KOPT-K1 (cell line): ENCODE measurements around the gene COMT.

ENCODE experiments used
- H3K27ac ChIP-seq: fragments of 200-600 bp; sonication (generic); 2 replicates; pipeline ENCODE4 v1.5.1; 2016; ENCODE audit warnings: antibody characterized with exemption, mild to moderate bottlenecking, low read depth, low read length; ENCODE audit not compliant: poor library complexity, severe bottlenecking
- H3K36me3 ChIP-seq: fragments of 200-600 bp; sonication (generic); 2 replicates; pipeline ENCODE4 v1.5.1; 2017; ENCODE audit warnings: antibody characterized with exemption, mild to moderate bottlenecking, low read length, moderate library complexity; ENCODE audit not compliant: insufficient read depth
- H3K9me3 ChIP-seq: fragments of 200-600 bp; sonication (generic); 2 replicates; pipeline ENCODE4 v1.5.1; 2017; ENCODE audit warnings: antibody characterized with exemption, low read length, mild to moderate bottlenecking; ENCODE audit not compliant: insufficient read depth, poor library complexity, severe bottlenecking

Gene COMT

GRCh38 chr22:20008221-20008995 lies 66.8 kb downstream of the COMT start:
- Histone ChIP-seq H3K27ac (no peak overlapping the region), H3K9me3 (peaks cover 16% of the 10 kb centered on the region), H3K36me3 (no peaks in the 10 kb centered on the region)

GRCh38 chr22:20009018-20009491 lies 67.5 kb downstream of the COMT start:
- no peak overlapping the region for H3K27ac ChIP-seq
- peaks cover 11% of the 10 kb centered on the region for H3K9me3 ChIP-seq
- no peaks in the 10 kb centered on the region for H3K36me3 ChIP-seq

GRCh38 chr22:20009582-20010306 lies 68.2 kb downstream of the COMT start:
- H3K9me3 ChIP-seq, result peaks cover 4% of the 10 kb centered on the region
- no peak overlapping the region for H3K27ac ChIP-seq

GRCh38 chr22:20010307-20011122 lies 68.9 kb downstream of the COMT start:
- no peak overlapping the region for H3K27ac ChIP-seq
- no peaks in the 10 kb centered on the region for H3K36me3 ChIP-seq
- H3K9me3 ChIP-seq, result no peaks in the 10 kb centered on the region

More at GRCh38 chr22:20009582-20010306, 68.2 kb downstream of the COMT start:
- H3K36me3 ChIP-seq, result no peaks in the 10 kb centered on the region

GRCh38 chr22:20011123-20011992 lies 69.8 kb downstream of the COMT start:
- Histone ChIP-seq H3K36me3 (no peaks in the 10 kb centered on the region), H3K9me3 (no peaks in the 10 kb centered on the region), H3K27ac (no peak overlapping the region)

- Histone ChIP-seq H3K27ac (no peak overlapping the region), H3K9me3 (no peaks in the 10 kb centered on the region), H3K36me3 (no peaks in the 10 kb centered on the region)
Measured at GRCh38 chr22:20011993-20012740, 70.6 kb downstream of the COMT start.

GRCh38 chr22:20012741-20013331 lies 71.3 kb downstream of the COMT start:
- H3K27ac ChIP-seq, result no peak overlapping the region
- no peaks in the 10 kb centered on the region for H3K36me3 ChIP-seq
- H3K9me3 ChIP-seq, result no peaks in the 10 kb centered on the region

GRCh38 chr22:20013382-20013871 lies 71.9 kb downstream of the COMT start:
- no peaks in the 10 kb centered on the region for H3K36me3 ChIP-seq
- H3K9me3 ChIP-seq, result no peaks in the 10 kb centered on the region
- H3K27ac ChIP-seq, result no peak overlapping the region

- H3K27ac ChIP-seq, result no peak overlapping the region
- no peaks in the 10 kb centered on the region for H3K36me3 ChIP-seq
- no peaks in the 10 kb centered on the region for H3K9me3 ChIP-seq
Measured at GRCh38 chr22:20014526-20015186, 73.1 kb downstream of the COMT start.

GRCh38 chr22:20015187-20015625 lies 73.6 kb downstream of the COMT start:
- Histone ChIP-seq H3K36me3 (no peaks in the 10 kb centered on the region), H3K9me3 (no peaks in the 10 kb centered on the region), H3K27ac (no peak overlapping the region)

GRCh38 chr22:20015971-20016733 lies 74.6 kb downstream of the COMT start:
- no peaks in the 10 kb centered on the region for H3K9me3 ChIP-seq
- no peak overlapping the region for H3K27ac ChIP-seq
- H3K36me3 ChIP-seq, result no peaks in the 10 kb centered on the region
